Karpas-422 (cell line): ENCODE results near the gene TLCD3B. TPM values are rescaled to one million over a fixed set of nuclear protein-coding genes. Genes with fewer than 3 reads are reported as not detected.
"Not testable (repeated sequence)": the region's sequence is repeated elsewhere in the genome, so short reads cannot be mapped to it uniquely, and the experiment has no call there.

Experiments used
- DNase-seq: peaks from one replicate; pipeline ENCODE4 v3.0.0-alpha.2; 2015
- H2AFZ ChIP-seq: fragments of 200-600 bp; sonication (generic); 2 replicates; pipeline ENCODE4 v1.6.1; 2014; ENCODE audit warnings: antibody characterized with exemption, low read length, mixed read lengths
- H3K27ac ChIP-seq: fragments of 200-600 bp; sonication (generic); 2 replicates; pipeline ENCODE4 v1.5.1; 2014; ENCODE audit warnings: mild to moderate bottlenecking, low read length, moderate library complexity
- H3K27me3 ChIP-seq: fragments of 200-600 bp; sonication (generic); 2 replicates; pipeline ENCODE4 v1.6.1; 2014; ENCODE audit warnings: low read length, mixed read lengths
- H3K36me3 ChIP-seq: fragments of 200-600 bp; sonication (generic); 2 replicates; pipeline ENCODE4 v1.6.1; 2014; ENCODE audit warnings: low read length, mixed read lengths; ENCODE audit not compliant: insufficient read depth
- H3K4me1 ChIP-seq: fragments of 200-600 bp; sonication (generic); 2 replicates; pipeline ENCODE4 v1.6.1; 2014; ENCODE audit warnings: mild to moderate bottlenecking, low read length, mixed read lengths
- H3K4me2 ChIP-seq: fragments of 200-600 bp; sonication (generic); 2 replicates; pipeline ENCODE4 v1.6.1; 2014; ENCODE audit warnings: low read length, low read depth, mild to moderate bottlenecking; ENCODE audit not compliant: poor library complexity, severe bottlenecking
- H3K4me3 ChIP-seq: fragments of 200-600 bp; sonication (generic); 2 replicates; pipeline ENCODE4 v1.5.1; 2014; ENCODE audit warnings: mild to moderate bottlenecking, antibody characterized with exemption, low read length, mixed read lengths
- H3K79me2 ChIP-seq: fragments of 200-600 bp; sonication (generic); 2 replicates; pipeline ENCODE4 v1.6.1; 2014; ENCODE audit warnings: mild to moderate bottlenecking, low read length, mixed read lengths
- H3K9ac ChIP-seq: fragments of 200-600 bp; sonication (generic); 2 replicates; pipeline ENCODE4 v1.6.0; 2014; ENCODE audit warnings: low read length
- H3K9me2 ChIP-seq: fragments of 200-600 bp; sonication (generic), shearing (Covaris generic); replicated peaks from 2 replicates; pipeline ENCODE4 v1.6.0; 2014; ENCODE audit warnings: mild to moderate bottlenecking, low read length, moderate library complexity; ENCODE audit not compliant: insufficient read depth
- H3K9me3 ChIP-seq: fragments of 300-700, 200-600 bp; sonication (generic); 2 replicates; pipeline ENCODE4 v1.6.1; 2014; ENCODE audit warnings: low read length, mixed read lengths
- H4K20me1 ChIP-seq: fragments of 200-600 bp; sonication (generic); 2 replicates; pipeline ENCODE4 v1.6.1; 2014; ENCODE audit warnings: mild to moderate bottlenecking, antibody characterized with exemption, low read length, low read depth; ENCODE audit not compliant: insufficient read depth
- total RNA-seq: library from RNA; depleted of rRNA; stranded (reverse); fragments of >200 nt; shearing (Covaris generic); gene quantifications from 2 replicates; pipeline ENCODE4 v1.2.3, GENCODE V29; 2014; ENCODE audit warnings: low replicate concordance

TLCD3B gene
- total RNA-seq, 1 experiment from 2014 or later, result not detected

DNA sequence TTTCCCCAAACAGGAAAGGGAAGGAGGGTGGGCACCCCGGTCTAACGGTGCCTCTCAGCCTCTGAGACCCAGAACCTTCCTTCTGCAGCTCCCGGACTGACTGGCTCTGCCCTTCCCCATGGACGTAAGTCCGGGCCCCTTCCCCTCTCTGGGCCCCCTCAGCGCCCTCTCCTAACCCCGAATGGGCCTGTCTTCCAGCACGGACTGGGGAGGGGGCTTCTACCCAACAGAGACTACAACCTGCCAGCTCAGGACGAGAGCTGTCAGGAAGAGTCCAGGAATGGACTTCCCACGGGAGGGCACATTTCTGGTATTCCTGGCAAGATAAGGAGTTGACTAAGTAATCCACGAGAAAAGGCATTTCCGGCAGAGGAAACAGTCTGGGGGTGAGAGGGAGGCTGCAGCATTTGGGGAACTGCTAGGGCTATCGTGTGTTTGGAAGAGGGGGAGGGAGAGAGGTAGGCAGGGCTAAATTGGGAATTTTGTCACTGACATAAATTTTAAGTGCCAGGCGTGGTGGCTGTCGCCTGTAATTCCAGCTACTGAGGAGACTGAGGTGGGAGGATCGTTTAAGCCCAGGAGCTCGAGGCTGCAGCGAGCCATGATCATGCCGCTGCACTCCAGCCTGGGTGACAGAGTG lies 22.4 kb upstream of the TLCD3B start:
- Histone ChIP-seq H4K20me1 (no peaks in the 10 kb centered on the region), H2AFZ (peak overlapping the region; percentile 55), H3K27ac (no peak overlapping the region), H3K36me3 (no peaks in the 10 kb centered on the region), H3K4me3 (peak overlapping the region; percentile 84), H3K9me2 (no peaks in the 10 kb centered on the region), H3K9ac (peak overlapping the region; percentile 85), H3K4me2 (peak overlapping the region; percentile 97), H3K9me3 (no peaks in the 10 kb centered on the region), H3K79me2 (0 out of 2 replicates have a peak, but pooled peaks cover 3% of the 10 kb centered on the region), H3K4me1 (peaks cover 31% of the 10 kb centered on the region), H3K27me3 (no peaks in the 10 kb centered on the region)
- DNase-seq, result no peak

- Histone ChIP-seq H3K4me3 (peak overlapping the region; percentile 84), H3K9me2 (no peaks in the 10 kb centered on the region), H4K20me1 (no peaks in the 10 kb centered on the region), H3K4me2 (peak overlapping the region; percentile 97), H3K9me3 (no peaks in the 10 kb centered on the region), H3K27me3 (no peaks in the 10 kb centered on the region), H2AFZ (peak overlapping the region; percentile 95), H3K27ac (no peak overlapping the region), H3K79me2 (0 out of 2 replicates have a peak, but pooled peaks cover 3% of the 10 kb centered on the region), H3K4me1 (peaks cover 31% of the 10 kb centered on the region), H3K9ac (peak overlapping the region; percentile 85), H3K36me3 (no peaks in the 10 kb centered on the region)
- peak; percentile 96 for DNase-seq
These were observed 21.8 kb upstream of the TLCD3B start for GRCh38 chr16:30052671-30053372.

- 0 out of 2 replicates have a peak overlapping the region, but pooled peaks have one; percentile 20 for H3K9ac ChIP-seq
These were observed 20.4 kb upstream of the TLCD3B start for GRCh38 chr16:30051518-30051917.

DNA sequence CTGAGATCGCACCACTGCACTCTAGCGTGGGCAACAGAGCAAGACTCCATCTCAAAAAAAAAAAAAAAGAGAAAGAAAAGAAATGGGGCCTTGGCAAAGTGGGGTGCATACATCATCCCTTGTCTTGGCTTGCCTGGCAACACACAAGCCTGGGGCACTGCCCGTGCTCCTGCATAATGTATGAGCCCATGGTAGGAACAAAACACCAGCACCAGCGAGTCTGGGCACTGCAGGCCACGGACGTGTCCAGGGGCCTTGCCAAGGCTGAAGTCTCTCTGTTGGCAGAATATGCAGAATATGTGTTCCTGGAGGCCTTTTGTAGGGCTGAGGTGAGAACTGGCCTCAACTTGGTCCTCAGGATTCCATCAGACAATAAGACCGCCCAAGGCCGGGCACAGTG lies 18.8 kb upstream of the TLCD3B start:
- Histone ChIP-seq H3K4me2 (no peak overlapping the region), H3K79me2 (0 out of 2 replicates have a peak, but pooled peaks cover 3% of the 10 kb centered on the region), H3K36me3 (no peaks in the 10 kb centered on the region), H3K9ac (no peak overlapping the region), H3K4me3 (no peak overlapping the region), H3K27ac (no peak overlapping the region), H2AFZ (no peak overlapping the region), H3K9me3 (no peaks in the 10 kb centered on the region), H3K9me2 (no peaks in the 10 kb centered on the region), H4K20me1 (no peaks in the 10 kb centered on the region), H3K4me1 (peaks cover 25% of the 10 kb centered on the region), H3K27me3 (no peaks in the 10 kb centered on the region)
- DNase-seq, result no peak

More at GRCh38 chr16:30051518-30051917, 20.4 kb upstream of the TLCD3B start:
- H3K9me3 ChIP-seq, result no peaks in the 10 kb centered on the region
- H3K79me2 ChIP-seq, result 0 out of 2 replicates have a peak, but pooled peaks cover 3% of the 10 kb centered on the region
- no peak overlapping the region for H3K4me3 ChIP-seq
- no peak overlapping the region for H3K4me2 ChIP-seq
- no peak for DNase-seq
- H3K36me3 ChIP-seq, result no peaks in the 10 kb centered on the region
- no peaks in the 10 kb centered on the region for H3K9me2 ChIP-seq
- no peak overlapping the region for H3K27ac ChIP-seq
- no peaks in the 10 kb centered on the region for H4K20me1 ChIP-seq
- H2AFZ ChIP-seq, result no peak overlapping the region
- peaks cover 31% of the 10 kb centered on the region for H3K4me1 ChIP-seq
- H3K27me3 ChIP-seq, result no peaks in the 10 kb centered on the region

GRCh38 chr16:30046588-30046987 lies 15.5 kb upstream of the TLCD3B start:
- H3K4me3 ChIP-seq, result no peak overlapping the region
- no peaks in the 10 kb centered on the region for H3K79me2 ChIP-seq
- no peak overlapping the region for H2AFZ ChIP-seq
- no peaks in the 10 kb centered on the region for H3K9me2 ChIP-seq
- no peaks in the 10 kb centered on the region for H3K9me3 ChIP-seq
- no peak overlapping the region for H3K27ac ChIP-seq
- no peaks in the 10 kb centered on the region for H3K36me3 ChIP-seq
- H3K9ac ChIP-seq, result no peak overlapping the region
- H3K27me3 ChIP-seq, result no peaks in the 10 kb centered on the region
- H3K4me2 ChIP-seq, result no peak overlapping the region
- no peaks in the 10 kb centered on the region for H4K20me1 ChIP-seq
- no peaks in the 10 kb centered on the region for H3K4me1 ChIP-seq
- no peak for DNase-seq

- H3K9me2 ChIP-seq, result no peaks in the 10 kb centered on the region
- no peaks in the 10 kb centered on the region for H4K20me1 ChIP-seq
- no peak overlapping the region for H3K9ac ChIP-seq
- H3K4me3 ChIP-seq, result no peak overlapping the region
- H3K9me3 ChIP-seq, result no peaks in the 10 kb centered on the region
- DNase-seq, result no peak
- no peaks in the 10 kb centered on the region for H3K4me1 ChIP-seq
- H2AFZ ChIP-seq, result no peak overlapping the region
- H3K27ac ChIP-seq, result no peak overlapping the region
- H3K27me3 ChIP-seq, result no peaks in the 10 kb centered on the region
- H3K36me3 ChIP-seq, result no peaks in the 10 kb centered on the region
- H3K4me2 ChIP-seq, result no peak overlapping the region
- H3K79me2 ChIP-seq, result no peaks in the 10 kb centered on the region
These were observed 15.1 kb upstream of the TLCD3B start for GRCh38 chr16:30046178-30046577.

GRCh38 chr16:30041841-30042240 lies 10.8 kb upstream of the TLCD3B start:
- no peaks in the 10 kb centered on the region for H3K9me2 ChIP-seq
- no peak overlapping the region for H2AFZ ChIP-seq
- H3K79me2 ChIP-seq, result no peaks in the 10 kb centered on the region
- H3K4me2 ChIP-seq, result no peak overlapping the region
- peak; percentile 72 for DNase-seq
- H3K4me3 ChIP-seq, result no peak overlapping the region
- H3K27me3 ChIP-seq, result no peaks in the 10 kb centered on the region
- H3K4me1 ChIP-seq, result peaks cover 5% of the 10 kb centered on the region
- no peaks in the 10 kb centered on the region for H3K9me3 ChIP-seq
- H4K20me1 ChIP-seq, result no peaks in the 10 kb centered on the region
- no peaks in the 10 kb centered on the region for H3K36me3 ChIP-seq
- H3K27ac ChIP-seq, result no peak overlapping the region
- H3K9ac ChIP-seq, result no peak overlapping the region

- not testable (repeated sequence) for H3K4me3 ChIP-seq, H3K79me2 ChIP-seq, H3K4me1 ChIP-seq, H3K4me2 ChIP-seq, H3K9me3 ChIP-seq, DNase-seq, H3K36me3 ChIP-seq, H4K20me1 ChIP-seq, H3K9ac ChIP-seq, H2AFZ ChIP-seq, H3K27ac ChIP-seq, H3K9me2 ChIP-seq, H3K27me3 ChIP-seq
These were observed 9.6 kb upstream of the TLCD3B start for GRCh38 chr16:30040690-30041089.
